ENCODE measurements around the gene KCNT2. TPM values are rescaled to one million over a fixed set of nuclear protein-coding genes. Genes with fewer than 3 reads are reported as not detected.

KCNT2 gene
- total and polyA plus RNA-seq, 2 donors (not counting 3 experiments of a cell fraction or from before 2014, with no cell fraction given) = 0.46 to 1.6 TPM

DNA sequence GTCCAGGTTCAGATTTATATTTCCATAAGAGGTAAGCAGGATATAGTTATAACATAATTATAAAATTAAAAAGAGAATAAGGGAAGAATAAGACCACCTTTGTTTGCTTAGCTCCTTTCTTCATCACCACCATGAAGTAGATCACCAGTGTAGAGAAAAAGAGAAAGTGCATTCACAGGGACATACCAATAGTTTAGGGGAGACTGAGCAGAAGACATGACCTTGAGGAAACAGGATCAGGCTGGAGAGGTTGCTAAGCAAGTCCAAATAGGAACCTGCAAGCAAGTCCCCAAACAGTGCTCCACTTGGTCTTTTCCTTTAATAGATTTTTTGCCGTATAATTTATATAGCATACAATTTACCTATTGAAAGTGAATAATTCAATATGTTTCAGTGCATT, 63.0 kb downstream of the KCNT2 start:
- Histone ChIP-seq H3K4me3 (replicated peaks in 1 of 3; ENCODE audit: insufficient read depth in 1 of 3, low read depth in 1 of 3, low read length in 3 of 3) (no peak overlapping the region), H3K4me1 (ENCODE audit: control insufficient read depth, extremely low read depth, insufficient read depth, low read length) (no peaks in the 10 kb centered on the region), H3K9me3 (replicated peaks; ENCODE audit: control insufficient read depth, insufficient read depth, low read length) (no peaks in the 10 kb centered on the region), H3K79me2 (ENCODE audit: control insufficient read depth, insufficient read depth, low read length) (no peaks in the 10 kb centered on the region), H2AFZ (ENCODE audit: low read depth, low read length) (no peak overlapping the region), H3K4me2 (ENCODE audit: insufficient read depth, low read length) (no peak overlapping the region), H3K27ac (ENCODE audit: insufficient read depth, low read depth, low read length) (no peak overlapping the region), H3K27me3 (ENCODE audit: control insufficient read depth in 2 of 2, insufficient read depth in 2 of 2, low read length in 2 of 2) (no peaks in the 10 kb centered on the region), H4K20me1 (replicated peaks; ENCODE audit: control insufficient read depth, extremely low read depth, insufficient read depth, low read length) (no peaks in the 10 kb centered on the region), H3K36me3 (ENCODE audit: control insufficient read depth in 2 of 2, extremely low read depth in 1 of 2, insufficient read depth in 2 of 2, low read length in 2 of 2) (no peaks in the 10 kb centered on the region), H3K9ac (replicated peaks; ENCODE audit: extremely low read depth, insufficient read depth, low read length) (no peak overlapping the region), H3K9me1 (replicated peaks; ENCODE audit: control insufficient read depth, extremely low read depth, insufficient read depth, low read length) (no peaks in the 10 kb centered on the region)
- dilution Hi-C loops (cut with MboI; ENCODE audit: extremely low pct_ligation_motif_present, low sequenced_read_pairs) (no loop called here), intact Hi-C loops (cut with micrococcal nuclease) (no loop called here)
- no peak for FAIRE-seq
- DNase-seq (ENCODE audit: low read depth, low spot score) = no peak
- TF ChIP-seq, protein P1, sequence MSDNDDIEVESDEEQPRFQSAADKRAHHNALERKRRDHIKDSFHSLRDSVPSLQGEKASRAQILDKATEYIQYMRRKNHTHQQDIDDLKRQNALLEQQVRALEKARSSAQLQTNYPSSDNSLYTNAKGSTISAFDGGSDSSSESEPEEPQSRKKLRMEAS (IDR thresholded peaks at IDR 0.05; ENCODE audit: insufficient read depth, insufficient read length) = no peak
- TF ChIP-seq POLR2AphosphoS5 (IDR thresholded peaks at IDR 0.05; ENCODE audit: insufficient read depth, low read depth, low read length) (no peak), POLR2A (IDR thresholded peaks at IDR 0.05; ENCODE audit: low read depth, low read length) (no peak), FOS (IDR thresholded peaks at IDR 0.05; ENCODE audit: borderline replicate concordance, insufficient read depth, low read length) (no peak), EZH2 (IDR thresholded peaks at IDR 0.05; ENCODE audit: borderline replicate concordance, low read depth, low read length, severe bottlenecking) (no peak), JUN (IDR thresholded peaks at IDR 0.05; ENCODE audit: borderline replicate concordance, insufficient read depth, insufficient read length, low read depth) (no peak), GATA2 (IDR thresholded peaks at IDR 0.05; ENCODE audit: insufficient read depth, insufficient read length, low read depth, low read length) (no peak), MYC (IDR thresholded peaks at IDR 0.05; ENCODE audit: low read depth, low read length) (no peak)
- TF ChIP-seq, protein P2, sequence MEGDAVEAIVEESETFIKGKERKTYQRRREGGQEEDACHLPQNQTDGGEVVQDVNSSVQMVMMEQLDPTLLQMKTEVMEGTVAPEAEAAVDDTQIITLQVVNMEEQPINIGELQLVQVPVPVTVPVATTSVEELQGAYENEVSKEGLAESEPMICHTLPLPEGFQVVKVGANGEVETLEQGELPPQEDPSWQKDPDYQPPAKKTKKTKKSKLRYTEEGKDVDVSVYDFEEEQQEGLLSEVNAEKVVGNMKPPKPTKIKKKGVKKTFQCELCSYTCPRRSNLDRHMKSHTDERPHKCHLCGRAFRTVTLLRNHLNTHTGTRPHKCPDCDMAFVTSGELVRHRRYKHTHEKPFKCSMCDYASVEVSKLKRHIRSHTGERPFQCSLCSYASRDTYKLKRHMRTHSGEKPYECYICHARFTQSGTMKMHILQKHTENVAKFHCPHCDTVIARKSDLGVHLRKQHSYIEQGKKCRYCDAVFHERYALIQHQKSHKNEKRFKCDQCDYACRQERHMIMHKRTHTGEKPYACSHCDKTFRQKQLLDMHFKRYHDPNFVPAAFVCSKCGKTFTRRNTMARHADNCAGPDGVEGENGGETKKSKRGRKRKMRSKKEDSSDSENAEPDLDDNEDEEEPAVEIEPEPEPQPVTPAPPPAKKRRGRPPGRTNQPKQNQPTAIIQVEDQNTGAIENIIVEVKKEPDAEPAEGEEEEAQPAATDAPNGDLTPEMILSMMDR (IDR thresholded peaks at IDR 0.05; ENCODE audit: extremely low read depth in 1 of 2, insufficient read depth in 1 of 2, low read depth in 1 of 2, low read length in 2 of 2) = no peak
- BruUV-seq (replicated peaks) = no TSS peak
- ChIA-PET POLR2A (no interaction called here), CTCF (interaction anchor here (0.6 to 1.0 kb wide), 2 partner anchors 26 to 39 kb away, joined by 3 read pairs; no protein-coding TSS in a partner anchor)
